ENCODE measurements around the gene PGLYRP2.
"Not testable (repeated sequence)": the region's sequence is repeated elsewhere in the genome, so short reads cannot be mapped to it uniquely, and the experiment has no call there.

The PGLYRP2 gene

GRCh38 chr19:15488489-15489226 lies 9.4 kb upstream of the PGLYRP2 start:
- no peak for DNase-seq (ENCODE audit: low read depth in 2 of 2, low spot score in 1 of 2)

- no peak for DNase-seq (ENCODE audit: low read depth in 2 of 2, low spot score in 1 of 2)
Measured at GRCh38 chr19:15487038-15487437, 7.7 kb upstream of the PGLYRP2 start.

- DNase-seq (ENCODE audit: low read depth in 2 of 2, low spot score in 1 of 2) = not testable (repeated sequence)
Measured at GRCh38 chr19:15485768-15486167, 6.5 kb upstream of the PGLYRP2 start.

GRCh38 chr19:15480996-15481395 lies 1.7 kb upstream of the PGLYRP2 start:
- DNase-seq (ENCODE audit: low read depth in 2 of 2, low spot score in 1 of 2) = not testable (repeated sequence)

GRCh38 chr19:15476325-15476724 lies 3.0 kb downstream of the PGLYRP2 start:
- DNase-seq (ENCODE audit: low read depth in 2 of 2, low spot score in 1 of 2) = no peak

GRCh38 chr19:15475611-15476010 lies 3.7 kb downstream of the PGLYRP2 start:
- no peak for DNase-seq (ENCODE audit: low read depth in 2 of 2, low spot score in 1 of 2)

- DNase-seq (ENCODE audit: low read depth in 2 of 2, low spot score in 1 of 2) = no peak
Measured at GRCh38 chr19:15475169-15475568, 4.1 kb downstream of the PGLYRP2 start.

- not testable (repeated sequence) for DNase-seq (ENCODE audit: low read depth in 2 of 2, low spot score in 1 of 2)
Measured at GRCh38 chr19:15473821-15474220, 5.5 kb downstream of the PGLYRP2 start.

- no peak for DNase-seq (ENCODE audit: low read depth in 2 of 2, low spot score in 1 of 2)
Measured at GRCh38 chr19:15471639-15472101, 7.6 kb downstream of the PGLYRP2 start.

GRCh38 chr19:15469513-15470297 lies 9.6 kb downstream of the PGLYRP2 start:
- DNase-seq (ENCODE audit: low read depth in 2 of 2, low spot score in 1 of 2) = no peak

- no peak for DNase-seq (ENCODE audit: low read depth in 2 of 2, low spot score in 1 of 2)
Measured at GRCh38 chr19:15468675-15469512, 10.4 kb downstream of the PGLYRP2 start.

GRCh38 chr19:15467734-15468214 lies 11.5 kb downstream of the PGLYRP2 start:
- no peak for DNase-seq (ENCODE audit: low read depth in 2 of 2, low spot score in 1 of 2)

GRCh38 chr19:15466851-15467733 lies 12.2 kb downstream of the PGLYRP2 start:
- DNase-seq (ENCODE audit: low read depth in 2 of 2, low spot score in 1 of 2) = peak in 1 of 2 donors; percentile 47

GRCh38 chr19:15464394-15465385 lies 14.6 kb downstream of the PGLYRP2 start, which contains the start of gene RASAL3:
Gene RASAL3 (minus strand): TSS chr19:15464544. CDS start chr19:15464358, 186 bp downstream.
- DNase-seq (ENCODE audit: low read depth in 2 of 2, low spot score in 1 of 2) = peak; percentile 37 to 53

GRCh38 chr19:15463861-15464371 lies 15.4 kb downstream of the PGLYRP2 start:
- peak; percentile 43 to 57 for DNase-seq (ENCODE audit: low read depth in 2 of 2, low spot score in 1 of 2)

- no peak for DNase-seq (ENCODE audit: low read depth in 2 of 2, low spot score in 1 of 2)
Measured at GRCh38 chr19:15461694-15462093, 17.6 kb downstream of the PGLYRP2 start.

- DNase-seq (ENCODE audit: low read depth in 2 of 2, low spot score in 1 of 2) = no peak
Measured at GRCh38 chr19:15457701-15458484, 21.4 kb downstream of the PGLYRP2 start.
